H1 (cell line): Measurements from ENCODE around the gene HMGN3. TPM values are rescaled to one million over a fixed set of nuclear protein-coding genes. Genes with fewer than 3 reads are reported as not detected.

Experiments
- BCL11A ChIP-seq, 2 experiments: IDR thresholded peaks; one replicate each; pipeline ENCODE4 v1.6.1; 2011; ENCODE audit warnings: low read depth in 2 of 2, low read length in 2 of 2, mild to moderate bottlenecking in 2 of 2
- CHD7 ChIP-seq: fragments of 300-600 bp; sonication (generic); IDR thresholded peaks from 2 replicates; pipeline ENCODE4 v1.7.1; 2012; ENCODE audit warnings: low read length, moderate library complexity, mild to moderate bottlenecking, inconsistent platforms; ENCODE audit not compliant: insufficient replicate concordance
- E2F6 ChIP-seq: IDR thresholded peaks from 2 replicates; pipeline ENCODE4 v1.6.1; 2012; ENCODE audit warnings: inconsistent platforms
- JUND ChIP-seq: IDR thresholded peaks from 2 replicates; pipeline ENCODE4 v1.6.1; 2011; ENCODE audit warnings: mild to moderate bottlenecking, improper control_type of control experiment, low read length
- SRF ChIP-seq: IDR thresholded peaks from 2 replicates; pipeline ENCODE4 v1.6.1; 2011; ENCODE audit warnings: mild to moderate bottlenecking, low read depth, low read length, moderate library complexity
- ZNF274 ChIP-seq: IDR thresholded peaks from 2 replicates; pipeline ENCODE4 v1.7.0; 2012; ENCODE audit warnings: low read length, borderline replicate concordance; ENCODE audit errors: extremely low read depth
- polyA plus RNA-seq, 7 experiments: library from polyadenylated mRNA; depleted of rRNA in 3 of 7; stranded (reverse) in 5 of 7; unstranded in 2 of 7; fragments of >200 nt in 5 of 7; fragments of 200-250 nt in 2 of 7; gene quantifications; 1 replicate in 5 of 7; 2 replicates in 1 of 7; 4 replicates in 1 of 7; pipeline versions ENCODE4 v1.2.1 to v1.2.3, GENCODE V29; 2011 to 2013; ENCODE audit warnings: missing spikeins in 2 of 7, mixed read lengths in 2 of 7
- total RNA-seq: library from RNA; stranded (reverse); fragmentation: NEBNext Ultra II Directional; extraction: Animal tissue kit (Norgen Biotek cat#: 25700); gene quantifications from 2 replicates; pipeline ENCODE4 v1.2.1, GENCODE V29; 2021

The HMGN3 gene
- total and polyA plus RNA-seq, 2 of the 8 experiments (the other 6 are each of a cell fraction or from before 2014, with no cell fraction given): 84.4 to 167 TPM

- TF ChIP-seq CHD7 (no peak), E2F6 (no peak), ZNF274 (no peak), SRF (no peak), BCL11A (IDR thresholded peaks at IDR 0.05; ENCODE audit: low read depth in 2 of 2, low read length in 2 of 2) (no peak), JUND (no peak)
- TF ChIP-seq, all 59 proteins: peak for 0
Measured at GRCh38 chr6:79184641-79185040, 49.8 kb downstream of the HMGN3 start (continued).
